ENCODE measurements around the gene KIAA1217.

- TF ChIP-seq CTCF (IDR thresholded peaks at IDR 0.05; ENCODE audit: poor library complexity, severe bottlenecking): no peak
- TF ChIP-seq EZH2 (IDR thresholded peaks at IDR 0.05; ENCODE audit: borderline replicate concordance, insufficient read depth, low read length, poor library complexity, severe bottlenecking): no peak
Observed at GRCh38 chr10:24208661-24209431, at the start of gene KIAA1217.
